HG02943 (cell line): ENCODE results near the gene CST7.

Source experiments
- ATAC-seq: cut with Tn5 transposase; IDR thresholded peaks from one replicate; pipeline ENCODE4 v1.9.1; 2021; ENCODE audit warnings: mild to moderate bottlenecking, low read depth, moderate library complexity; ENCODE audit not compliant: unreplicated experiment

CST7 gene

GRCh38 chr20:24962510-24962909, 13.4 kb downstream of the CST7 start:
- ATAC-seq: no peak

- ATAC-seq: no peak
These were observed 14.8 kb downstream of the CST7 start for GRCh38 chr20:24963672-24964505.

- ATAC-seq: no peak
These were observed 15.4 kb downstream of the CST7 start for GRCh38 chr20:24964506-24964840.

GRCh38 chr20:24965065-24965919, 16.2 kb downstream of the CST7 start:
- ATAC-seq: no peak

- no peak for ATAC-seq
These were observed 17.4 kb downstream of the CST7 start for GRCh38 chr20:24966317-24967012.

- no peak for ATAC-seq
These were observed 19.3 kb downstream of the CST7 start for GRCh38 chr20:24968278-24968800.

- no peak for ATAC-seq
These were observed 20.3 kb downstream of the CST7 start for GRCh38 chr20:24969186-24970029.

- ATAC-seq: no peak
These were observed 21.0 kb downstream of the CST7 start for GRCh38 chr20:24970030-24970553.

- no peak for ATAC-seq
These were observed 21.7 kb downstream of the CST7 start for GRCh38 chr20:24970754-24971153.

GRCh38 chr20:24971376-24972101, 22.5 kb downstream of the CST7 start:
- no peak for ATAC-seq

GRCh38 chr20:24972341-24972740, 23.3 kb downstream of the CST7 start:
- no peak for ATAC-seq

GRCh38 chr20:24977336-24977735, 28.3 kb downstream of the CST7 start:
- no peak for ATAC-seq

GRCh38 chr20:24977797-24978196, 28.7 kb downstream of the CST7 start:
- ATAC-seq: no peak

- no peak for ATAC-seq
These were observed 29.4 kb downstream of the CST7 start for GRCh38 chr20:24978513-24978912.

- ATAC-seq: no peak
These were observed 30.2 kb downstream of the CST7 start for GRCh38 chr20:24979036-24979960.

- ATAC-seq: no peak
These were observed 31.4 kb downstream of the CST7 start for GRCh38 chr20:24980291-24981053.

GRCh38 chr20:24981282-24981681, 32.2 kb downstream of the CST7 start:
- ATAC-seq: no peak
